HCEC 1CT (cell line): ENCODE data around the gene HMGXB3.

Experiments
- DNase-seq: peaks from one replicate; pipeline ENCODE4 v3.0.0-alpha.2; 2017

HMGXB3 gene

DNA sequence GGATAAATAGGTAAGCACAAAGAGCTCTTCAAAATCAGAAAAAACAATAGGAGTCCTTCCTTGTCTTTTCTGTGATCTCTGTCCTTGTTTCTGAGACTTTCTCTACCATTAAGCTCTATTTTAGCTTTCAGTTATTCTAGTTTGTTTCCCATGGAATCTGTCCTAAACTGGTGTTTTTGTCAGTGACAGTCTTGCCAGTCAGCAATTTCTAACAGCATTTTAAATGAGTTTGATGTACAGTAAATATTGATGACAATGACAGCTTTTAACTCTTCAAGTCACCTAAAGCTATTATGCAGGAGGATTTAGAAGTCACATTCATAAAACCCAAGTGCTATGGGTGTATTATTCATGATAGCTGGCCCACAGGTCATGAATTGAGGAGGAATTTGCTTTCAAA, 18.0 kb upstream of the HMGXB3 start:
- DNase-seq: no peak

DNA sequence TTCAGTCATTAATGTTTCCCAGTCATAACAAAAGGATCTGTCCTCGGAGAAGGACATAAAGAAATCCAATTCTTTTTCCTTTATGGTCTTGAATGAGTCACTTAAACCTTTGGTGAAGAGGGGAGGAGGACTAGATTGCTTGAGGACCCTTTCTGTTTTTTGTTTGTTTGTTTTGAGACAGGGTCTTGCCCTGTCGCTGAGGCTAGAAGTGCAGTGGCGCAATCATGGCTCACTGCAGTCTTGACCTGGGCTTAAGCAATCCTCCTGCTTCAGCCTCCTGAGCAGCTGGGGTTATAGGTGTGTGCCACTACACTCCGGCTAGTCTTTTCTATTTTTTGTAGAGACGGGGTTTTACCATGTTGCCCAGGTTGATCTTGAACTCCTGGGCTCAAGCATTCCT, 12.4 kb upstream of the HMGXB3 start:
- DNase-seq: no peak

DNA sequence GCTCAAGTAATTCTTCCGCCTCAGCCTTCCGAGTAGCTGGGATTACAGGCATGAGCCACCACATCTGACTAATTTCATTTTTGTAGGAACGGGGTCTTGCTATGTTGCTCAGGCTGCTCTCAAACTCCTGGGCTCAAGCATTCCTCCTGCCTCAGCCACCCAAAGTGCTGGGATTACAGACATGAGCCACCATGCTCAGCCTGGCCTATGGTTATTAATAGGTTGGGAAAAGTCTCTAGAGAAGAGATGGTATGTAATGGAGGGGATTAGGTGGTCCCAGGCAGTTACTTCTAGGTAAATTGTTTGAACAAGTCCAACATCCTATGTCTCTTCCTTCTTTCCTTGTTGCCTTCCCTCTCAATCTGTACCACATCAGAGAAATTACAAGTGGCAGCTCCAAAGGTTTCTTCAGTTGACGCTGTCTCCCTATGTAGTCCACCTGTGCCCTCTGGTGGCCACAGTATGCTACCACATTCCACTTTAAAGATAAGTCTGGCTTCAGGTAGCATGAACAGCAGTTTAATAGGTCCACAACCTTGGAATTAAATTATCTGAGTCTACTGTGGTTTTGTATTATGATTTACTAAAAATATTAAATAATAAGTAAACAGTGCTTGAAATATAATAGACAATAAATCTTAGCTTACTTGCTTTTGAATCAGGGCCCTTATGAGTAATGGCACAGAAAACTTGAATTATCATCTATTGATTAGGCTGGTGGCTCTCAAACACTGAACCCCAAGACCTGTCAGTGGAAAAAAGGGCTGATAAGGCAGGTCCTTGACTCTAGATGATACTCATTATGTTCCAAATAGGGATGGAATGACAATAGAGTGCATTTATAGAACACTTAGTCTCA, 9.8 kb upstream of the HMGXB3 start:
- peak; percentile 66 for DNase-seq

DNA sequence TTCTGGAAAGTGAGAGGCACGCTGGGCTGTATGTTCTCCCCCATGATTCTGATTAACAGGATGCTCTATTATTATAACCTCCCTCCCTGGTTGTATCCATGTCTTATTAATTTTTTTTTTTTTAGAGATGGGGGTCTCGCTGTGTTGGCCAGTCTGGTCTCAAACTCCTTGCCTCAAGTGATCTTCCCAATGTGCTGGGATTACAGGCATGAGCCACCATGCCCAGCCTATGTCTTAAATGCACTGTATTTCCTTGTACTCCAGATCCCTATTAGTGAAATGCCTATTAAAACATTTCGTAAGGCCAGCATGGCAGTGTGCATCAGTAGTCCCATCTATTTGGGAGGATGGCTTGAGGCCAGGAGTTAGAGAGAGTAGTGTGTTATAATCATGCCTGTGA, 7.1 kb upstream of the HMGXB3 start:
- DNase-seq: no peak

- DNase-seq: no peak
Observed at GRCh38 chr5:149995385-149996204, 4.9 kb upstream of the HMGXB3 start.

- DNase-seq: no peak
Observed at GRCh38 chr5:149996205-149996890, 4.2 kb upstream of the HMGXB3 start.

GRCh38 chr5:149998281-149998680, 2.3 kb upstream of the HMGXB3 start:
- no peak for DNase-seq

DNA sequence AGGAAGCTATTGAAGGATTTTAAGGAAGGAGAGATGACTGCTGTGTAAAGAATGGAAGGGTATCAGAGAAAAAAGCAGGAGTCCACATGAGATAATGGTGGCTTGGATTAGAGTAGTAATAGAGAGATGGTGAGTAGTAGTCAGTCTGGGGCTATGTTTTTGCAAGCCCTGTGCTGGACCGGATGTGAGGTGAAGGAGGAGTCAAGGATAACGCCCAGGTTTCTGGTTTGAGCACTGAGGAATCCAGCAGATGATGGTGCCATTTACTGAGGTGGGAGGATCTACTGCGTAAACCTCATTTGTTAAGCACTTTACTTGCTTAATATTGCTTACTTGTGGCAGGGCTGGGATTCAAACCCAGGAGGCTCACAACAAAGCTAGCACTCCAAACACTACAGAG, 1.2 kb upstream of the HMGXB3 start:
- DNase-seq: no peak

GRCh38 chr5:149999866-150000255, 678 bp upstream of the HMGXB3 start:
- no peak for DNase-seq

- peak; percentile 42 for DNase-seq
Observed at GRCh38 chr5:150000990-150001659, 586 bp downstream of the HMGXB3 start.

DNA sequence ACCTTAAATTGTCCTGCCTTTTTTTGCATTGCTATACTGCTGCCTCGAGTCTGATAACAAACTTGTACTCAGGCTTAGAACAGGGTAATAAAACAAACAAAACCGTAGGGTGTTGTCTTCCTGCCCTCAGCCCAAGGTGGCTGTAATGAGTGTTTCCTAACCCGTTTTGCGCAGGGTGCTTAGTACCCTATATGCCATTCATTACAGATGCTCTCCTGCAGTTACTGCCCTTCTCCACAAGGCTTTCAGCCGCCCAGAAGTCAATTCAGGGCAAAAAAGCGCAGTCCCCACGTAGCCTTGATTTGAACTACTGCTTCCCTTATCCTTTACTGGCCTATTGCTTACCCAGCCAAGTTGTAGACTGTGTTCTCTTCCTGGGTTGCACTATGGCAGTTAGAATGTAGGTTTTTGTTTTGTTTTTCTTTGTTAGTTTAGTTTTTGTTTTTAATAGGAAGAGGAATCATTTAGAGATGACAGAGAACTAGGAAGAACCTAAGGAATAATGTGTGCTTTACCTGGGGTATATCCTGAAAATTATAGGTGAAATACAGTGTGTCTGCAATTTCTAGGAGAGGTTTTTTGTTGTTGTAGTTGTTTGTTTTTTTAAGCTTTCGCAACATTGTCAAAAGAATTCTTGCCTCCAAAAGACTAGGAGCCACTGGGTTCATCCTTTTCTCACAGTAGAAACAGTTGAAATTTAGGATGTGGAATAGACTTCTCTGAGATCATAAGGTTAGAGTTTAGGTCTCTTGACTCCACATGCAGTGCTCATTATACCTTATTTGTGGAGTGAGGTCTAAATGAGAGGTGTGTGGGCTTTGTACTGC, 1.3 kb downstream of the HMGXB3 start:
- DNase-seq: peak; percentile 73

- DNase-seq: no peak
Observed at GRCh38 chr5:150006318-150006717, 5.8 kb downstream of the HMGXB3 start.

DNA sequence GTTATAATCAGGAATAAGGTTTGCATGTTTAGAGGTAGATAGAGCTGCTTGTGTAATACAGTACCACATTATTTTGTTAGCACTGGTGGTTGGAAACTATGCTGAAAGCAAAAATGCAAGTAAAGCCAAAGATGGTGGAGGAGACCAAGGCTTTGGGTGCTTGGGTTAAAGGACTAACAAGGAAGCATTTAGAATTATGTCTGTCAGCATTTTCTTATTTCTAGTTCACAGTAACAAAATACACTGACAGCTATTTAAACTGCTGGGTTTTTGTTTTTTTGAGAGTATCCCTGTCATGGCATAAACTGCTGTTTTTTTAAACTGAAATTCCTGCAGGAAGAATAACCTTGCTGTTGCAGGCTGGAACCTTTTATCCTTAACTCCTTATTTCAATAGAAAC, 6.5 kb downstream of the HMGXB3 start:
- no peak for DNase-seq

DNA sequence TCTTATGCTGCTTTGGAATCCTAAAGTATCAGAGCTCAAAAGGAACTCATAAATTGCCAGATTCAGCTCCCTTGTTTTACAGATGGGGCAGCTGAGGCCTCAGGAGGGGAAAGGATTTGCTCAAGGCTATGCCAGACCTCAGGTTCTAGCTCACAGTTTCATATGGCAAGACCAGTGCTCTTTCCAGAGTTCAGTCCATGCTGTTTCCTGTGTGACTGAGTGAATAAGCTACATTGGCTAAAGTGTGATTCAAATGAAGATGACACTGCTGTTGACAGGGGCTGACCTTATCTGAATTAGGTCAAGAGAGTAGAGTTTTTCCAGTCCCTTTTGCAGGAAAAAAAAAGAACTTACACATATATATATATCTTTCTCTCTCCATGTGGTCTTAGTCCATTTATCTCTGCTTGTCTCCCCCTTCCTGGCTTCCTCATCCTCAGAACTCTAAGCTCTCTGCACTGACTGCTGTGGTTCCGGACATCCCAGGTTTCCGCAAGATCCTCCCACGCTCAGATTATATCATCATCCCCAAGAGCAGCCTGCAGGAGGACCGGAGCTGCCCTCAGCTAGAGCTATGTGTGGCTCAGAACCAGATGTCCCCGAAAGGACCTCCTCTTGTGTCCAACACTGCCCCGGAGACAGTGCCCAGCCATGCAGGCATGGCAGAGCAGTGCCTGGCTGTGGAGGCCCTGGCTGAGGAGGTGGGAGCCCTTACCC, 9.3 kb downstream of the HMGXB3 start:
- DNase-seq: no peak

DNA sequence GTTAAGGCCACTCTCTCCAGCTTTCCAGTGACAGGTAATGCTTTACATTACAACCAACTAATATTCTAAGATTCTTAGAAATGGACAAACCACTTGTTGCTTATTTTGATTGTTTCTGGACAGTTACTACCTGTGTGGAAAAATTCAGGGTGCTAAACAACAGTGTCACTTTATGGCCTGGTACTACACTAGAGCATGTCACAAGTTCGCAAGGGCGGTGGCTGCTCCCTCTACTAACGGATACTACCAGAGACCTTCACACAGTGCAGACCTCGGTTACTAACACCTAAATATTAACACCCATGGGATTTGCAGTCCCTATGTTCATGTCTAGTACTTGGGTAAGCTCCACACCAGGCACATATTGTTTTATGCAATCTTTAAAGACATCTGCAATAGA, 13.4 kb downstream of the HMGXB3 start:
- no peak for DNase-seq

DNA sequence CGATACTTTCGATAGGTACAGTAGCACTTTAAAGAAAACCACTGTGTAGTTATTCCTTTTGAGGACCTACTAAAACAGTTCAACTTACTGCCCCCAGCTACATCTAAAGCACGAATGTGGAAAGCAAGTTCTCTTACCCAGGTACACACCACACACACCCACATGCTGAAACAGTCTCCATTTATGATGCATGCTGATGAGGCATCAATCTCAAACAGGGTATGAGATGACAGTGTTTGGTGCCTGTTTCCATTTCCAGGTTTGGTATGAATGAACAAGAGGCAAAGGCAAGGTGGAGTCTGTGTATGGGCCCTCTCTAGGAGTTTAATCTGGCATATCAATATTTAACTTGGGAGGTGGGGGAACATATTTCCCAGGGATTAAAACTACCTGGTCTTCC, 13.9 kb downstream of the HMGXB3 start:
- no peak for DNase-seq

DNA sequence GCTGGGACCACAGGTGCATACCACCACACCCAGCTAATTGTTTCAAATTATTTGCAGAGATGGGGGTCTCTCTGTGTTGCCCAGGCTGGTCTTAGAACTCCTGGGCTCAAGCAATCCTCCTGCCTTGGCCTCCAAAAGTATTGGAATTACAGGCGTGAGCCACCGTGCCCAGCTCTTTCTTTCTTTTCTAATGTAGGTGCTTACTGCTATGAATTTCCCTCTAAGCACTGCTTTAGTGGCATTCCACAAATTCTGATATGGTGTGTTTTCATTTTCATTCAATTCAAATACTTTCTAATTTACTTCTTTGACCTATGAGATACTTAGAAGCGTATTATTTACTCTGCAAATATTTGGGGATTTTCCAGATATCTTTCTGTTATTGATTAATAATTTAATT, 14.9 kb downstream of the HMGXB3 start:
- DNase-seq: no peak

DNA sequence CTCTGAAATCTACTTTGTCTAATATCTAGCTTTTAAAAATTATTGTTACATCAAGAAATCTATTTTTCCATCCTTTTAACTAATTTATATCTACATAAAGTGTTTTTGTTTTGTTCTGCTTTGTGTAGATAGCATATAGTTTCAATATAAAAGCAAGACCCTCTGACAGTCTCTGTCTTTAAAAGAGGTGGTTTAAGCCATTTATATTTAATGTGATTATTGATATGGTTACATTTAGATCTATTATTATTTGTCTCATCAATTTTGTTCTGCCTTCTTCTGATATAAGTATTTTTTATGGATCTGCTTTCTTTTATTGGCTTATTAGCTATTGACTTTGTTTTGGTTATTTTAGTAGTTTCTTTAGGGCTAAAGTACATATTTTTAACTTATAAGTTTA, 16.0 kb downstream of the HMGXB3 start:
- no peak for DNase-seq

DNA sequence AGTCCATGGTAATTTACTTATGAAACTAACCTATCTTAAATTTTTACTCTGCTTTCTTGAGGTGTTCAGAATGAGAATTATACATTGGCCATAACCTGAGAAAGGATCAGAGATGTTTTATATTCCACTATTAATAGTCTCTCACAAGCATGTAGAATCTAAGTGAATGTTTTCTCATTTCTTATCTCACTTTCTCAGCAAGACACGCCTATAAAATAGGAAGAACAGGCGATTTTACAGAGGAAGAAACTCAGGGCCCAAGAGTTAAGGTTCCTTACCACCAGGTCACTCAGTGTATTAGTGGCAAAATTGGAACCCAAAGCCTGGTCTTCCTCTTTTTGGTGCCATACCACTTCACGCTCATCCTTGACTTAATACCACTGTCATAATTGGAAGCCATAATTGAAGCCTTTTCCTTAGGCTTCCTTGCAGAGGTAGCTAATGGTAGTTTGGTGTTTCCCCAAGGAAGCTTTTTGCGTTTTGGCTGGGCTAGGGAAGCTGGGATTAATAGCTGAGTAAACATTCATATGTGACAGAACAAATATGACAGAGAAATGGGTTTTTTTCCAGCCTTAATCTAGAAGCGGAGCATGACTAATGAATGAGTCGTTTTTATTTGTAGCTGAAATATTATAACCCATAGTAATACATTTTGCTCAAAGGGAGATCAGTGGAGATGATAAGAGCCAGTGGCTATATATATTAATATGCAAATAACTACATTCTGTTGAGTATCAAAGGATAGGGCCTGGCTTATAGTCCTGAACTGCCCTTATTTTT, 16.9 kb downstream of the HMGXB3 start:
- DNase-seq: peak; percentile 90

GRCh38 chr5:150020249-150020648, 19.7 kb downstream of the HMGXB3 start:
- no peak for DNase-seq
